Sigmoid colon (tissue), 4 donors: Measurements from ENCODE around the gene TMCC2.

Experiments
- CTCF ChIP-seq, 4 experiments: fragments of 450-650 bp in 3 of 4; fragments of 200-600 bp in 1 of 4; IDR thresholded peaks; one replicate each; pipeline ENCODE4 v1.5.1; 2016 to 2019; ENCODE audit warnings: antibody characterized with exemption in 4 of 4, mild to moderate bottlenecking in 3 of 4, moderate library complexity in 2 of 4
- EP300 ChIP-seq, 4 donors: sonication (generic); formaldehyde crosslinking; IDR thresholded peaks; one replicate each; pipeline ENCODE4 v1.6.1; 2017; ENCODE audit warnings: antibody characterized with exemption in 4 of 4
- POLR2A ChIP-seq, 2 donors: fragments of 450-650 bp; IDR thresholded peaks; one replicate each; pipeline ENCODE4 v1.6.1; 2016; ENCODE audit warnings: antibody characterized with exemption in 2 of 2, mild to moderate bottlenecking in 2 of 2, moderate library complexity in 2 of 2
- POLR2AphosphoS5 ChIP-seq, 4 donors: sonication (generic); formaldehyde crosslinking; IDR thresholded peaks; one replicate each; pipeline ENCODE4 v1.6.1; 2017; ENCODE audit warnings: antibody characterized with exemption in 4 of 4

GRCh38 chr1:205220421-205220820 is 7.3 kb upstream of the TMCC2 start:
- TF ChIP-seq POLR2AphosphoS5 (IDR thresholded peaks at IDR 0.05) (no peak), CTCF (IDR thresholded peaks at IDR 0.05) (no peak), POLR2A (IDR thresholded peaks at IDR 0.05) (no peak), EP300 (IDR thresholded peaks at IDR 0.05) (no peak)
